Gastrocnemius medialis (tissue), 4 donors: ENCODE data around the gene ORC3. TPM values are rescaled to one million over a fixed set of nuclear protein-coding genes. Genes with fewer than 3 reads are reported as not detected.

Experiments used
- ATAC-seq, 2 donors: fragments of 150-250 bp; one replicate each; pipeline ENCODE4 v1.9.1; 2016
- DNase-seq, 2 donors: peaks; one replicate each; pipeline ENCODE4 v3.0.0-alpha.2; 2019
- H3K27ac ChIP-seq, 4 donors: fragments of 200-600 bp; sonication (generic); 1 replicate in 1 of 4; 2 replicates in 3 of 4; pipeline ENCODE4 v1.5.1; 2016 to 2018; ENCODE audit warnings: mild to moderate bottlenecking in 2 of 4, moderate library complexity in 1 of 4
- H3K27me3 ChIP-seq, 3 donors: fragments of 200-600 bp; sonication (generic) in 2 of 3; 1 replicate in 1 of 3; 2 replicates in 2 of 3; pipeline versions ENCODE4 v1.5.1 to v1.6.0; 2016 to 2019; ENCODE audit warnings: mild to moderate bottlenecking in 1 of 3, moderate library complexity in 1 of 3
- H3K36me3 ChIP-seq, 2 donors: fragments of 200-600 bp; sonication (generic) in 1 of 2; one replicate each; pipeline ENCODE4 v1.5.1; 2017 to 2018
- H3K4me1 ChIP-seq, 2 donors: fragments of 200-600 bp; sonication (generic) in 1 of 2; one replicate each; pipeline ENCODE4 v1.5.1; 2016 to 2017; ENCODE audit warnings: mild to moderate bottlenecking in 2 of 2
- H3K4me3 ChIP-seq, 4 donors: fragments of 200-600 bp; sonication (generic) in 3 of 4; 1 replicate in 1 of 4; 2 replicates in 3 of 4; pipeline ENCODE4 v1.5.1; 2016 to 2019; ENCODE audit warnings: mild to moderate bottlenecking in 2 of 4
- H3K9me3 ChIP-seq, 3 donors: fragments of 200-600 bp; sonication (generic) in 2 of 3; 1 replicate in 1 of 3; 2 replicates in 2 of 3; pipeline ENCODE4 v1.5.1; 2016 to 2019
- CTCF ChIP-seq, 5 experiments: fragments of 450-650 bp in 3 of 5; fragments of 200-600 bp in 2 of 5; sonication (generic) in 2 of 5; IDR thresholded peaks in 4 of 5; conservative IDR thresholded peaks in 1 of 5; 1 replicate in 4 of 5; 2 replicates in 1 of 5; pipeline ENCODE4 v1.5.1; 2016 to 2019; ENCODE audit warnings: antibody characterized with exemption in 5 of 5, mild to moderate bottlenecking in 3 of 5, moderate library complexity in 3 of 5
- POLR2A ChIP-seq, 2 donors: fragments of 450-650 bp; IDR thresholded peaks; one replicate each; pipeline ENCODE4 v1.6.1; 2017; ENCODE audit warnings: antibody characterized with exemption in 2 of 2, mild to moderate bottlenecking in 2 of 2, moderate library complexity in 2 of 2
- in situ Hi-C, 4 donors: fragments of 200-750 bp; cut with MboI; loops; one replicate each; pipeline versions ENCODE4 v1.15.0 to v1.8.0; 2017; ENCODE audit warnings: low sequenced_read_pairs in 4 of 4
- intact Hi-C: fragments of 100-400 bp; cut with DNase I; formaldehyde crosslinking; loops from one replicate; pipeline ENCODE4 v1.15.1; 2023; ENCODE audit warnings: low total_unique reads
- total RNA-seq, 4 donors: library from RNA; depleted of rRNA; stranded (reverse); fragments of >200 nt; gene quantifications; one replicate each; pipeline versions ENCODE4 v1.1.0 to v1.2.3, GENCODE V29; 2016

Gene ORC3
- total RNA-seq, 4 donors from 2014 or later = 18.6 to 28.5 (median 22.6) TPM

- TF ChIP-seq CTCF (IDR thresholded peaks at IDR 0.05 in 4 of 5, conservative IDR thresholded peaks at IDR 0.05 in 1 of 5) = no peak
- no peak for TF ChIP-seq POLR2A (IDR thresholded peaks at IDR 0.05)
- H3K9me3 ChIP-seq = no peaks in the 10 kb centered on the region
- peaks cover 0 to 3% of the 10 kb centered on the region in 2 donors for H3K36me3 ChIP-seq
- in situ Hi-C loops (no loop called here), intact Hi-C loops (no loop called here)
- H3K27me3 ChIP-seq = no peaks in the 10 kb centered on the region
- ATAC-seq = no peak
- H3K4me1 ChIP-seq = peaks cover 15 to 19% of the 10 kb centered on the region in 2 donors
- no peak overlapping the region for H3K27ac ChIP-seq
- no peak overlapping the region for H3K4me3 ChIP-seq
- no peak for DNase-seq
These were observed 16.5 kb upstream of the ORC3 start for GRCh38 chr6:87573307-87574024.

- Histone ChIP-seq H3K27ac (no peak overlapping the region), H3K4me1 (peaks cover 15 to 19% of the 10 kb centered on the region in 2 donors), H3K4me3 (no peak overlapping the region), H3K36me3 (no peaks in the 10 kb centered on the region), H3K27me3 (no peaks in the 10 kb centered on the region), H3K9me3 (no peaks in the 10 kb centered on the region)
- intact Hi-C loops (no loop called here), in situ Hi-C loops (no loop called here)
- TF ChIP-seq CTCF (IDR thresholded peaks at IDR 0.05 in 4 of 5, conservative IDR thresholded peaks at IDR 0.05 in 1 of 5) = no peak
- no peak for TF ChIP-seq POLR2A (IDR thresholded peaks at IDR 0.05)
- no peak for ATAC-seq
- DNase-seq = no peak
These were observed 15.6 kb upstream of the ORC3 start for GRCh38 chr6:87574237-87574804.

GRCh38 chr6:87575423-87575822 is 14.5 kb upstream of the ORC3 start:
- Histone ChIP-seq H3K27me3 (no peaks in the 10 kb centered on the region), H3K4me1 (peaks cover 15 to 19% of the 10 kb centered on the region in 2 donors), H3K9me3 (no peaks in the 10 kb centered on the region), H3K36me3 (peaks cover 0 to 6% of the 10 kb centered on the region in 2 donors), H3K4me3 (no peak overlapping the region), H3K27ac (no peak overlapping the region)
- in situ Hi-C loops = loop anchor here in 1 of 4 donors (25.0 kb wide), 1 partner anchor 212 kb away; no protein-coding TSS in a partner anchor
- ATAC-seq = no peak
- no peak for DNase-seq
- TF ChIP-seq POLR2A (IDR thresholded peaks at IDR 0.05) (no peak), CTCF (IDR thresholded peaks at IDR 0.05 in 4 of 5, conservative IDR thresholded peaks at IDR 0.05 in 1 of 5) (no peak)
- intact Hi-C loops = no loop called here

GRCh38 chr6:87583822-87584221 is 6.1 kb upstream of the ORC3 start:
- in situ Hi-C loops (loop anchor here in 1 of 4 donors (25.0 kb wide), 1 partner anchor 203 kb away; no protein-coding TSS in a partner anchor), intact Hi-C loops (loop anchor here (10.0 kb wide), 1 partner anchor 179 kb away; the partner anchor contains the start of gene CFAP206)
- Histone ChIP-seq H3K4me3 (no peak overlapping the region), H3K27me3 (no peaks in the 10 kb centered on the region), H3K9me3 (no peaks in the 10 kb centered on the region), H3K27ac (no peak overlapping the region), H3K36me3 (peaks cover 0 to 27% of the 10 kb centered on the region in 2 donors), H3K4me1 (peaks cover 13 to 15% of the 10 kb centered on the region in 2 donors)
- ATAC-seq (no peak), DNase-seq (no peak)
- TF ChIP-seq CTCF (IDR thresholded peaks at IDR 0.05 in 4 of 5, conservative IDR thresholded peaks at IDR 0.05 in 1 of 5) (no peak), POLR2A (IDR thresholded peaks at IDR 0.05) (no peak)
